GM23248 (cell line): ENCODE data around the gene ASPHD2. TPM values are rescaled to one million over a fixed set of nuclear protein-coding genes. Genes with fewer than 3 reads are reported as not detected.

ENCODE experiments used
- DNase-seq: peaks from one replicate; pipeline ENCODE4 v3.0.0-alpha.2; 2015
- H2AFZ ChIP-seq: fragments of 200-600 bp; sonication (generic); 2 replicates; pipeline ENCODE4 v1.6.1; 2016; ENCODE audit warnings: antibody characterized with exemption
- H3F3A ChIP-seq: fragments of 200-600 bp; sonication (generic); 2 replicates; pipeline ENCODE4 v1.6.1; 2016; ENCODE audit warnings: mild to moderate bottlenecking, antibody characterized with exemption, mixed run types; ENCODE audit not compliant: insufficient read depth
- H3K27ac ChIP-seq: fragments of 200-600 bp; sonication (generic); 2 replicates; pipeline ENCODE4 v1.5.1; 2016; ENCODE audit warnings: mild to moderate bottlenecking
- H3K27me3 ChIP-seq: fragments of 200-600 bp; sonication (generic); replicated peaks from 2 replicates; pipeline ENCODE4 v1.6.1; 2016; ENCODE audit warnings: mild to moderate bottlenecking; ENCODE audit not compliant: insufficient read depth
- H3K36me3 ChIP-seq: fragments of 200-600 bp; sonication (generic); 2 replicates; pipeline ENCODE4 v1.6.1; 2016; ENCODE audit warnings: low read depth, mild to moderate bottlenecking
- H3K4me1 ChIP-seq: fragments of 200-600 bp; sonication (generic); 2 replicates; pipeline ENCODE4 v1.6.1; 2016; ENCODE audit warnings: mild to moderate bottlenecking; ENCODE audit not compliant: insufficient read depth
- H3K4me2 ChIP-seq: fragments of 200-600 bp; sonication (generic); one replicate; pipeline ENCODE4 v1.6.1; 2016; ENCODE audit warnings: mild to moderate bottlenecking; ENCODE audit not compliant: unreplicated experiment
- H3K4me3 ChIP-seq: fragments of 200-600 bp; sonication (generic); 2 replicates; pipeline ENCODE4 v1.5.1; 2016; ENCODE audit warnings: mild to moderate bottlenecking
- H3K79me2 ChIP-seq: fragments of 200-600 bp; sonication (generic); 2 replicates; pipeline ENCODE4 v1.6.1; 2016; ENCODE audit warnings: mild to moderate bottlenecking; ENCODE audit not compliant: insufficient read depth
- H3K9ac ChIP-seq: fragments of 200-600 bp; sonication (generic); 2 replicates; pipeline ENCODE4 v1.6.1; 2016; ENCODE audit warnings: mild to moderate bottlenecking
- H3K9me2 ChIP-seq: fragments of 200-600 bp; sonication (generic); 2 replicates; pipeline ENCODE4 v1.6.1; 2016; ENCODE audit warnings: mixed run types, mild to moderate bottlenecking, moderate library complexity; ENCODE audit not compliant: insufficient read depth
- H3K9me3 ChIP-seq: fragments of 200-600 bp; sonication (generic); one replicate; pipeline ENCODE4 v1.6.1; 2017; ENCODE audit warnings: low read depth
- H4K20me1 ChIP-seq: fragments of 200-600 bp; sonication (generic); 2 replicates; pipeline ENCODE4 v1.6.0; 2016; ENCODE audit not compliant: insufficient read depth
- EZH2 ChIP-seq: fragments of 200-600 bp; sonication (generic); IDR thresholded peaks from 2 replicates; pipeline ENCODE4 v1.6.1; 2018; ENCODE audit warnings: antibody characterized with exemption, mild to moderate bottlenecking; ENCODE audit not compliant: insufficient read depth, poor library complexity, severe bottlenecking
- EZH2phosphoT487 ChIP-seq: fragments of 200-600 bp; sonication (generic); IDR thresholded peaks from 2 replicates; pipeline ENCODE4 v1.6.1; 2018; ENCODE audit warnings: antibody characterized with exemption, moderate library complexity, mild to moderate bottlenecking, low read depth; ENCODE audit not compliant: insufficient read depth
- WGBS, 2 experiments: methylation state at CpG; one replicate each; pipeline ENCODE4 v1.1.6; 2015 to 2017; ENCODE audit warnings: low lambda C conversion rate in 2 of 2, low coverage in 1 of 2; ENCODE audit errors: missing lambda C conversion rate in 2 of 2; 5-methylcytosine and 5-hydroxymethylcytosine counted together
- in situ Hi-C: fragments of 300-500 bp; cut with MboI; formaldehyde crosslinking; loops from 2 replicates; pipeline ENCODE4 v1.15.0; 2020
- polyA plus RNA-seq: library from polyadenylated mRNA; unstranded; fragments of >200 nt; fragmentation: Nextera tagmentation; extraction: Ambion mirVana; gene quantifications from 2 replicates; pipeline ENCODE4 v1.2.1, GENCODE V29; 2016
- total RNA-seq: library from RNA; depleted of rRNA; stranded (reverse); fragments of >200 nt; shearing (Covaris generic); gene quantifications from 2 replicates; pipeline ENCODE4 v1.2.3, GENCODE V29; 2014

Gene ASPHD2
- total and polyA plus RNA-seq, 2 experiments from 2014 or later, result 0.73 to 1.8 TPM

GRCh38 chr22:26476705-26477340 lies 47.8 kb downstream of the ASPHD2 start:
- WGBS, 2 experiments, result 87 to 88% methylated on average over 4 of the region's 4 CpGs
- Histone ChIP-seq H3F3A (peaks cover 6% of the 10 kb centered on the region), H3K9me2 (no peaks in the 10 kb centered on the region), H4K20me1 (no peaks in the 10 kb centered on the region), H3K4me1 (peaks cover under 1% of the 10 kb centered on the region; the same call in 1 of the 2 replicates), H3K4me3 (no peak overlapping the region), H3K9me3 (no peaks in the 10 kb centered on the region), H3K27me3 (no peaks in the 10 kb centered on the region), H3K9ac (no peak overlapping the region), H3K79me2 (peaks cover 35% of the 10 kb centered on the region), H2AFZ (no peak overlapping the region), H3K36me3 (0 out of 2 replicates have a peak, but pooled peaks cover 5% of the 10 kb centered on the region), H3K4me2 (no peak overlapping the region), H3K27ac (no peak overlapping the region)
- TF ChIP-seq EZH2, result no peak
- DNase-seq, result no peak
- in situ Hi-C loops, result no loop called here

GRCh38 chr22:26477341-26477731 lies 48.3 kb downstream of the ASPHD2 start:
- in situ Hi-C loops, result no loop called here
- 32 to 35% methylated on average over 4 of the region's 4 CpGs for WGBS, 2 experiments
- Histone ChIP-seq H3K79me2 (peaks cover 40% of the 10 kb centered on the region), H3K36me3 (0 out of 2 replicates have a peak, but pooled peaks cover 5% of the 10 kb centered on the region), H3K4me2 (no peak overlapping the region), H3K27ac (no peak overlapping the region), H3K9me2 (no peaks in the 10 kb centered on the region), H4K20me1 (no peaks in the 10 kb centered on the region), H3F3A (peaks cover 1% of the 10 kb centered on the region; the same call in 1 of the 2 replicates), H3K4me1 (peaks cover under 1% of the 10 kb centered on the region), H3K9ac (no peak overlapping the region), H2AFZ (no peak overlapping the region), H3K27me3 (no peaks in the 10 kb centered on the region), H3K4me3 (no peak overlapping the region), H3K9me3 (no peaks in the 10 kb centered on the region)
- no peak for DNase-seq
- no peak for TF ChIP-seq EZH2phosphoT487
- no peak for TF ChIP-seq EZH2

- H3K9ac ChIP-seq, result no peak overlapping the region
- no peak overlapping the region for H3K4me3 ChIP-seq
- H3K27me3 ChIP-seq, result no peaks in the 10 kb centered on the region
- H3K36me3 ChIP-seq, result no peaks in the 10 kb centered on the region
- no peak overlapping the region for H2AFZ ChIP-seq
- peaks cover 47% of the 10 kb centered on the region for H3K79me2 ChIP-seq
- H4K20me1 ChIP-seq, result no peaks in the 10 kb centered on the region
- no peaks in the 10 kb centered on the region for H3F3A ChIP-seq
- H3K9me2 ChIP-seq, result no peaks in the 10 kb centered on the region
- H3K4me1 ChIP-seq, result peaks cover 9% of the 10 kb centered on the region
- in situ Hi-C loops, result no loop called here
- no peak overlapping the region for H3K27ac ChIP-seq
- no peak overlapping the region for H3K4me2 ChIP-seq
- TF ChIP-seq EZH2phosphoT487 (no peak), EZH2 (no peak)
- 75 to 76% methylated on average over 12 of the region's 12 CpGs for WGBS, 2 experiments
- no peaks in the 10 kb centered on the region for H3K9me3 ChIP-seq
- DNase-seq, result no peak
Measured at GRCh38 chr22:26479043-26479791, 50.2 kb downstream of the ASPHD2 start.

GRCh38 chr22:26479792-26480610 lies 50.9 kb downstream of the ASPHD2 start:
- no peak overlapping the region for H3K4me2 ChIP-seq
- no peaks in the 10 kb centered on the region for H3K9me3 ChIP-seq
- H3K4me1 ChIP-seq, result peaks cover 16% of the 10 kb centered on the region
- in situ Hi-C loops, result no loop called here
- H3K79me2 ChIP-seq, result peaks cover 52% of the 10 kb centered on the region
- no peak for DNase-seq
- no peaks in the 10 kb centered on the region; the same call in 1 of the 2 replicates for H3F3A ChIP-seq
- H3K36me3 ChIP-seq, result no peaks in the 10 kb centered on the region
- no peak for TF ChIP-seq EZH2phosphoT487
- TF ChIP-seq EZH2, result no peak
- H3K9ac ChIP-seq, result no peak overlapping the region
- no peaks in the 10 kb centered on the region for H4K20me1 ChIP-seq
- 88 to 90% methylated on average over 12 of the region's 12 CpGs for WGBS, 2 experiments
- no peak overlapping the region for H3K4me3 ChIP-seq
- H3K27ac ChIP-seq, result no peak overlapping the region
- no peaks in the 10 kb centered on the region for H3K9me2 ChIP-seq
- H2AFZ ChIP-seq, result no peak overlapping the region
- no peaks in the 10 kb centered on the region for H3K27me3 ChIP-seq
